SK-N-SH treated with all-trans-retinoic acid at 6 μM for 48 hours (cell line): ENCODE data around the gene LPIN2.

ENCODE experiments used
- ATAC-seq: fragments of 200-7000 bp; cut with Tn5 transposase; 3 replicates; pipeline ENCODE4 v1.9.1; 2020; ENCODE audit warnings: mild to moderate bottlenecking, moderate library complexity
- ARNTL ChIP-seq: fragments of 450-650 bp; formaldehyde crosslinking; IDR thresholded peaks from 2 replicates; pipeline ENCODE4 v1.5.0; 2020; ENCODE audit warnings: low read depth, mild to moderate bottlenecking, moderate library complexity, borderline replicate concordance
- CSDC2 ChIP-seq: fragments of 250-450 bp; sonication (Bioruptor Pico); IDR thresholded peaks from 2 replicates; pipeline ENCODE4 v1.5.0; 2020; ENCODE audit warnings: mild to moderate bottlenecking, moderate library complexity
- ESRRG ChIP-seq: fragments of 250-450 bp; sonication (Bioruptor Pico); IDR thresholded peaks from 2 replicates; pipeline ENCODE4 v1.6.1; 2021; ENCODE audit warnings: mild to moderate bottlenecking
- ISL1 ChIP-seq: fragments of 250-450 bp; sonication (Bioruptor Pico); IDR thresholded peaks from 2 replicates; pipeline ENCODE4 v2.1.2; 2022; ENCODE audit warnings: mild to moderate bottlenecking, moderate library complexity
- OSR1 ChIP-seq: fragments of 250-450 bp; sonication (Bioruptor Pico); IDR thresholded peaks from 2 replicates; pipeline ENCODE4 v1.8.0; 2022; ENCODE audit warnings: moderate library complexity, mild to moderate bottlenecking, inconsistent platforms
- PPARA ChIP-seq: fragments of 250-450 bp; sonication (Bioruptor Pico); IDR thresholded peaks from 2 replicates; pipeline ENCODE4 v1.5.0; 2020; ENCODE audit warnings: mild to moderate bottlenecking, borderline replicate concordance
- RARB ChIP-seq: fragments of 250-450 bp; sonication (Bioruptor Pico); IDR thresholded peaks from 2 replicates; pipeline ENCODE4 v1.8.0; 2021; ENCODE audit warnings: mild to moderate bottlenecking, moderate library complexity
- SNAI2 ChIP-seq: fragments of 250-450 bp; sonication (Bioruptor Pico); IDR thresholded peaks from 2 replicates; pipeline ENCODE4 v1.5.0; 2020; ENCODE audit warnings: mild to moderate bottlenecking, moderate library complexity
- TCF4 ChIP-seq: fragments of 250-450 bp; sonication (Bioruptor Pico); IDR thresholded peaks from 2 replicates; pipeline ENCODE4 v1.8.0; 2021; ENCODE audit warnings: mild to moderate bottlenecking, moderate library complexity, borderline replicate concordance
- TOX ChIP-seq: fragments of 250-450 bp; sonication (Bioruptor Pico); IDR thresholded peaks from 2 replicates; pipeline ENCODE4 v1.8.0; 2021; ENCODE audit warnings: mild to moderate bottlenecking, moderate library complexity, borderline replicate concordance
- ZC3H10 ChIP-seq: fragments of 250-450 bp; sonication (Bioruptor Pico); IDR thresholded peaks from 2 replicates; pipeline ENCODE4 v1.5.1; 2021; ENCODE audit warnings: mild to moderate bottlenecking, moderate library complexity
- ZFP3 ChIP-seq: fragments of 250-450 bp; sonication (Bioruptor Pico); IDR thresholded peaks from 2 replicates; pipeline ENCODE4 v1.5.0; 2020; ENCODE audit warnings: mild to moderate bottlenecking, moderate library complexity
- ZFP30 ChIP-seq: fragments of 450-650 bp; formaldehyde crosslinking; IDR thresholded peaks from 2 replicates; pipeline ENCODE4 v1.5.0; 2022; ENCODE audit warnings: mild to moderate bottlenecking, moderate library complexity
- ZNF565 ChIP-seq: fragments of 450-650 bp; formaldehyde crosslinking; conservative IDR thresholded peaks from 2 replicates; pipeline ENCODE4 v1.5.0; 2020; ENCODE audit warnings: low read depth, mild to moderate bottlenecking, moderate library complexity
- ZNF70 ChIP-seq: fragments of 450-650 bp; formaldehyde crosslinking; IDR thresholded peaks from 2 replicates; pipeline ENCODE4 v1.5.0; 2020; ENCODE audit warnings: mild to moderate bottlenecking, moderate library complexity
- ZNF8 ChIP-seq: fragments of 450-650 bp; formaldehyde crosslinking; IDR thresholded peaks from 2 replicates; pipeline ENCODE4 v1.5.0; 2020; ENCODE audit warnings: mild to moderate bottlenecking, moderate library complexity
- TF ChIP-seq, protein P1 (sequence below): fragments of 250-450 bp; sonication (Bioruptor Pico); IDR thresholded peaks from 2 replicates; pipeline ENCODE4 v1.8.0; 2021; ENCODE audit warnings: low read depth, mild to moderate bottlenecking, moderate library complexity, borderline replicate concordance
- TF ChIP-seq, protein P2 (sequence below): fragments of 250-450 bp; sonication (Bioruptor Pico); IDR thresholded peaks from 2 replicates; pipeline ENCODE4 v1.5.1; 2021; ENCODE audit warnings: mild to moderate bottlenecking, moderate library complexity
- TF ChIP-seq, protein P3 (sequence below): fragments of 250-450 bp; sonication (Bioruptor Pico); IDR thresholded peaks from 2 replicates; pipeline ENCODE4 v1.5.0; 2020; ENCODE audit warnings: mild to moderate bottlenecking, moderate library complexity

LPIN2 gene

DNA sequence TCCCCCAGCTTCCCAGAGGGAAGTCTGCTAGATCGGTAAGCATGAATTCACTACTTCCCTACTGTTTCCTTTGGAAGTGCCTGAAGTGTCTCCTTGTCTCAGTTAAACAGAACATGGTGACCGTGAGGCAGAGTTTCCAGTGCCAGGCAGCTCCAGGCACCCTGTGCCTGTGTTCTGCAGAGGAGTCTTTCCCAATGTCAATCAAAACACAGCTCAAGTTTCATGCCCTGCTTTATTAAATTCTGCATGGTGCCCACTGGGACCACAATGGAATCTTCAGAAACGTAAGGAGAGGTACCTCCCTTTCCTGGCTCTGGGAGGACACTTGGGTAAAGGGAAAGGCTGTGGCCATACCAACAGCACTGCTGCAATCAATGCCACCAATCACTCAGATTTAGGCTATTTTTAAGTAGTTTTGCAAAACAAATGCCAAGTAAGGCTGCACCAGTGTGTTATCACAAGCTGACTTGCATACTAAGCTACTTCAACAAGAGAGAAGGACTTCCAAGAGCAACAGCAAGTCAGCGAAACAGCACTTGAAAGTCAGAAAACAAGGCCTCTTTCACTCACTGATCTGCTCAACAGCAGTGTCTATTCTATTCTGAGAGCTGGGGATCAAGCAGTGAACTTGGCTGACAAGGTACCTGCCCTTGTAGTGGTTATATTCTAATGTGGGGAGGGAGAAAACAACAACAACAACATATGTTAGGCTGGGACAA lies 14.9 kb downstream of the LPIN2 start:
- TF ChIP-seq TOX (no peak), CSDC2 (no peak), OSR1 (CRISPR knock-in tag) (no peak), ISL1 (CRISPR knock-in tag) (no peak), ZNF70 (CRISPR knock-in tag) (no peak), ZC3H10 (CRISPR knock-in tag) (no peak), PPARA (CRISPR knock-in tag) (no peak), TCF4 (CRISPR knock-in tag) (no peak), ZFP30 (CRISPR knock-in tag) (no peak), ESRRG (CRISPR knock-in tag) (no peak), ZNF8 (CRISPR knock-in tag) (no peak), ZNF565 (CRISPR knock-in tag) (no peak), ZFP3 (CRISPR knock-in tag) (no peak), SNAI2 (CRISPR knock-in tag) (no peak), RARB (CRISPR knock-in tag) (no peak)
- TF ChIP-seq, protein P1, sequence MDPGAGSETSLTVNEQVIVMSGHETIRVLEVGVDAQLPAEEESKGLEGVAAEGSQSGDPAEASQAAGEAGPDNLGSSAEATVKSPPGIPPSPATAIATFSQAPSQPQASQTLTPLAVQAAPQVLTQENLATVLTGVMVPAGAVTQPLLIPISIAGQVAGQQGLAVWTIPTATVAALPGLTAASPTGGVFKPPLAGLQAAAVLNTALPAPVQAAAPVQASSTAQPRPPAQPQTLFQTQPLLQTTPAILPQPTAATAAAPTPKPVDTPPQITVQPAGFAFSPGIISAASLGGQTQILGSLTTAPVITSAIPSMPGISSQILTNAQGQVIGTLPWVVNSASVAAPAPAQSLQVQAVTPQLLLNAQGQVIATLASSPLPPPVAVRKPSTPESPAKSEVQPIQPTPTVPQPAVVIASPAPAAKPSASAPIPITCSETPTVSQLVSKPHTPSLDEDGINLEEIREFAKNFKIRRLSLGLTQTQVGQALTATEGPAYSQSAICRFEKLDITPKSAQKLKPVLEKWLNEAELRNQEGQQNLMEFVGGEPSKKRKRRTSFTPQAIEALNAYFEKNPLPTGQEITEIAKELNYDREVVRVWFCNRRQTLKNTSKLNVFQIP (CRISPR knock-in tag) = no peak
- TF ChIP-seq, protein P2, sequence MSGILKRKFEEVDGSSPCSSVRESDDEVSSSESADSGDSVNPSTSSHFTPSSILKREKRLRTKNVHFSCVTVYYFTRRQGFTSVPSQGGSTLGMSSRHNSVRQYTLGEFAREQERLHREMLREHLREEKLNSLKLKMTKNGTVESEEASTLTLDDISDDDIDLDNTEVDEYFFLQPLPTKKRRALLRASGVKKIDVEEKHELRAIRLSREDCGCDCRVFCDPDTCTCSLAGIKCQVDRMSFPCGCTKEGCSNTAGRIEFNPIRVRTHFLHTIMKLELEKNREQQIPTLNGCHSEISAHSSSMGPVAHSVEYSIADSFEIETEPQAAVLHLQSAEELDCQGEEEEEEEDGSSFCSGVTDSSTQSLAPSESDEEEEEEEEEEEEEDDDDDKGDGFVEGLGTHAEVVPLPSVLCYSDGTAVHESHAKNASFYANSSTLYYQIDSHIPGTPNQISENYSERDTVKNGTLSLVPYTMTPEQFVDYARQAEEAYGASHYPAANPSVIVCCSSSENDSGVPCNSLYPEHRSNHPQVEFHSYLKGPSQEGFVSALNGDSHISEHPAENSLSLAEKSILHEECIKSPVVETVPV = no peak
- TF ChIP-seq, protein P3, sequence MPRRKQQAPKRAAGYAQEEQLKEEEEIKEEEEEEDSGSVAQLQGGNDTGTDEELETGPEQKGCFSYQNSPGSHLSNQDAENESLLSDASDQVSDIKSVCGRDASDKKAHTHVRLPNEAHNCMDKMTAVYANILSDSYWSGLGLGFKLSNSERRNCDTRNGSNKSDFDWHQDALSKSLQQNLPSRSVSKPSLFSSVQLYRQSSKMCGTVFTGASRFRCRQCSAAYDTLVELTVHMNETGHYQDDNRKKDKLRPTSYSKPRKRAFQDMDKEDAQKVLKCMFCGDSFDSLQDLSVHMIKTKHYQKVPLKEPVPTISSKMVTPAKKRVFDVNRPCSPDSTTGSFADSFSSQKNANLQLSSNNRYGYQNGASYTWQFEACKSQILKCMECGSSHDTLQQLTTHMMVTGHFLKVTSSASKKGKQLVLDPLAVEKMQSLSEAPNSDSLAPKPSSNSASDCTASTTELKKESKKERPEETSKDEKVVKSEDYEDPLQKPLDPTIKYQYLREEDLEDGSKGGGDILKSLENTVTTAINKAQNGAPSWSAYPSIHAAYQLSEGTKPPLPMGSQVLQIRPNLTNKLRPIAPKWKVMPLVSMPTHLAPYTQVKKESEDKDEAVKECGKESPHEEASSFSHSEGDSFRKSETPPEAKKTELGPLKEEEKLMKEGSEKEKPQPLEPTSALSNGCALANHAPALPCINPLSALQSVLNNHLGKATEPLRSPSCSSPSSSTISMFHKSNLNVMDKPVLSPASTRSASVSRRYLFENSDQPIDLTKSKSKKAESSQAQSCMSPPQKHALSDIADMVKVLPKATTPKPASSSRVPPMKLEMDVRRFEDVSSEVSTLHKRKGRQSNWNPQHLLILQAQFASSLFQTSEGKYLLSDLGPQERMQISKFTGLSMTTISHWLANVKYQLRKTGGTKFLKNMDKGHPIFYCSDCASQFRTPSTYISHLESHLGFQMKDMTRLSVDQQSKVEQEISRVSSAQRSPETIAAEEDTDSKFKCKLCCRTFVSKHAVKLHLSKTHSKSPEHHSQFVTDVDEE (CRISPR knock-in tag) = no peak
- ATAC-seq = peak; percentile 63

DNA sequence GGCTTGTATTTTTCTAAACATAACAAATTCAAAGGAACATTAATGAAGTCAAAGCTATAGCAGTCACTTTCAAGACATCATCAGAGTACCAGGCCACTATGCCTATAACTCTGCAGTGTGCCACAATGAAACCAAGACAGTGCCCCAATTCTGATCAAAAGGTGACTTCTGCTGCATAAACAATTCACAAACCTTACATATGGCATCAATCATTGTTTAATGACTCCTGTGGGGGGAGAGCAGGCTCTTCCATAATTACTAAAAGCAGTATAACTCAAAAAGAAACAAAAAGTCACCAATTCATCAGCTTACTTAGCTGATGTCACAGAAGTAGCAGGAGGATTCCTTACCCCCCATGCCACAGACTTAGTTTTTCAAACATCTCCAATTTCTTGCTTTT lies 15.5 kb downstream of the LPIN2 start:
- no peak for TF ChIP-seq ARNTL (CRISPR knock-in tag)
- TF ChIP-seq OSR1 (CRISPR knock-in tag) = no peak
- TF ChIP-seq, all 23 proteins: peak for 0
- ATAC-seq = no peak; the same call in 2 of the 3 replicates

DNA sequence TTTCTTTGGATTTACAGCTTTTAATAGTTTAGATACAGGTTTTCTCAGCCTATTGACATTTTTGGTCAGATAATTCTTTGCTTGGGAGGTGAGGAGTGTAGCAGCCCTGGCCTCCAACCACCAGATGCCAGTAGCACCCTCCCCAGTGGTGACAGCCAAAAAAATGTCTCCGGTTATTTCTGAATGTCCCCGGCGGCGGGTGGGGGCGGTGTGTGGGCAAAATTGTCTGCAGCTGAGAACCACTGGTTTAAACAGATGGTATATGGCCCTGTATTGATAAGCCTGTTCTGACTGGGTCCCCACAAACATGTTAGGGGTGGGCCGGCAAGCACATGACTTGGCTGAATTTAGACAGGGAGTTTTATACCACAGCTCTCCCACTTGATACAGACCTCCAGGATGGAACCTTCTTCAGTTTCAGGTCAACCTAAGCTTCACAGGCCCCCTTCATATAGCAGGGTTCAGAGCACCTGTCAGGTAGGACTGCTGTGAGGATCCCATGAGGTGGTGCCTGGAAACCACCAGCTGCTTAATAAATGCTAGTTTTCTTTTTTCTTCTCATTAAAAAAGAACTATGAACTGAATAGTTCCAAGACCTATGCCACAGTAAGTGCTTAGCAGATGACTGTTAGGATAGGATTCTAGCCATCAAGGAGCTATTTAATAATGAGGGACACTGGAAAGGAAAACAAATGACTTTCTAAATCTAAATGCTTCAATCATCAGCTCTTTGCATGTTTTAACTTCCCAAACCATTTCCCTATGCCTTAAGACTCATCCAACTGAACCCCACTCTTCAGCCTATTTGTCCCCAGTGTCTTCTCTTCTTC lies 18.1 kb downstream of the LPIN2 start:
- peak; percentile 26; the same call in 1 of the 3 replicates for ATAC-seq

More for the DNA sequence above, 18.1 kb downstream of the LPIN2 start:
- TF ChIP-seq SNAI2 (CRISPR knock-in tag) (no peak), ZFP30 (CRISPR knock-in tag) (no peak), ISL1 (CRISPR knock-in tag) (no peak), ZC3H10 (CRISPR knock-in tag) (no peak), TOX (no peak), ESRRG (CRISPR knock-in tag) (no peak), ZNF8 (CRISPR knock-in tag) (no peak)
- TF ChIP-seq, protein P1 (CRISPR knock-in tag) = no peak
